LNCAP (cell line): Measurements from ENCODE around the gene CGB7.
A peak's percentile ranks its signal among the peaks of the same experiment; 100 is the strongest.
"Not testable (repeated sequence)": the region's sequence is repeated elsewhere in the genome, so short reads cannot be mapped to it uniquely, and the experiment has no call there.

ENCODE experiments used
- TF ChIP-seq, protein P1 (sequence below): fragments of 450-650 bp; IDR thresholded peaks from 2 replicates; pipeline ENCODE4 v1.5.1; 2017; ENCODE audit warnings: mild to moderate bottlenecking

Gene CGB7

GRCh38 chr19:49059053-49059452 is 1.5 kb upstream of the CGB7 start:
- TF ChIP-seq, protein P1, sequence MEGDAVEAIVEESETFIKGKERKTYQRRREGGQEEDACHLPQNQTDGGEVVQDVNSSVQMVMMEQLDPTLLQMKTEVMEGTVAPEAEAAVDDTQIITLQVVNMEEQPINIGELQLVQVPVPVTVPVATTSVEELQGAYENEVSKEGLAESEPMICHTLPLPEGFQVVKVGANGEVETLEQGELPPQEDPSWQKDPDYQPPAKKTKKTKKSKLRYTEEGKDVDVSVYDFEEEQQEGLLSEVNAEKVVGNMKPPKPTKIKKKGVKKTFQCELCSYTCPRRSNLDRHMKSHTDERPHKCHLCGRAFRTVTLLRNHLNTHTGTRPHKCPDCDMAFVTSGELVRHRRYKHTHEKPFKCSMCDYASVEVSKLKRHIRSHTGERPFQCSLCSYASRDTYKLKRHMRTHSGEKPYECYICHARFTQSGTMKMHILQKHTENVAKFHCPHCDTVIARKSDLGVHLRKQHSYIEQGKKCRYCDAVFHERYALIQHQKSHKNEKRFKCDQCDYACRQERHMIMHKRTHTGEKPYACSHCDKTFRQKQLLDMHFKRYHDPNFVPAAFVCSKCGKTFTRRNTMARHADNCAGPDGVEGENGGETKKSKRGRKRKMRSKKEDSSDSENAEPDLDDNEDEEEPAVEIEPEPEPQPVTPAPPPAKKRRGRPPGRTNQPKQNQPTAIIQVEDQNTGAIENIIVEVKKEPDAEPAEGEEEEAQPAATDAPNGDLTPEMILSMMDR: no peak

GRCh38 chr19:49058562-49058961 is 1.0 kb upstream of the CGB7 start:
- TF ChIP-seq, protein P1: no peak

GRCh38 chr19:49056101-49056901 is 1.2 kb downstream of the CGB7 start:
- TF ChIP-seq, protein P1: no peak

DNA sequence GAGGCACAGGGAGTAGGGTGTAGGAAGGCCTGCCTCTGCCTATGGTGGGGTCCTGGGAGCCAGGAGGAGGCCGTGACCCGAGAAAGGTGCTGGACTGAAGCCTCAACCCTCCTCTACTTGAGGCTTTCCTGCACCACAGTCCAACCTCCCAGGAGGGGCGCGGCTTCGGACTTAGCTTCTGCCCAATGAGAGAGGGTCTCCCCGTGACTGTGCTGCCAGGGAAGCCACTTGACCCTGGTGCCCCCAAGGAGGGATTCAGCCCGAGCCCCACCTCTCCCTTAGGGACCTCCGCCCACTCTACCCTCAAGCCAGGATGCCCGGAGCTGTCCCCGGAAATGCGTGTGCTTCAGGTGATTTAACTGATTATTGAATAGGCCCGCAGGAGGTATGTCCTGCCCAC is 8.5 kb downstream of the CGB7 start, which contains the start of gene CGB8:
CGB8 (minus strand) TSS at position 101 of the 400 bp plus-strand sequence. CDS start 372 bp downstream, outside the sequence.
- TF ChIP-seq, protein P1: not testable (repeated sequence)

- TF ChIP-seq, protein P1: not testable (repeated sequence)
These were observed 14.0 kb downstream of the CGB7 start, which contains the start of gene CGB5 for GRCh38 chr19:49043548-49043947. CGB5 (plus strand) TSS chr19:49043848; CDS start chr19:49044210, 362 bp downstream.

- TF ChIP-seq, protein P1: no peak
These were observed 15.4 kb downstream of the CGB7 start for GRCh38 chr19:49042177-49042576.

DNA sequence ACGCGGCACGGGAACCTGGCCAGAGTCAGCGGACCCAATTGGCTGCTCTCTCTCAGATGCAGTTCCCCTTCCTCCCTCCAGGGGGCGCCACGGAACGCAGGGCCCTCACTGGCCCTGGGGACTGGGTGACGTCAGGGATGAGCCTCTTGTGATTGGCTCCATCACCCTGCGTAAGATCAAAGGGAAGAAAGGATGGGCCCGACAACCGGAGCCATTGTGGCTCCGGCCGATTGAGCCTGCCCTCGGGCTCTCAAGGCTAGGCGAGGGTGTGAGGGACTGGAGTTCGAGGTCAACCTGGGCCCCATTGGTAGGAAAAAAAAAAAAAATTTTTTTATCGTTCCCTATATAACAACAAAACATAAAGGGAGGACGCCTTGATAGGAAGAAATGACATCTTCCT is 20.7 kb downstream of the CGB7 start, which contains the start of gene CGB1:
CGB1 (minus strand) TSS at position 81 of the 400 bp plus-strand sequence. CDS start 184 bp downstream, outside the sequence.
- TF ChIP-seq, protein P1: peak; percentile 22; the same call in 1 of the 2 replicates
